NB4 (cell line): ENCODE data around the gene MMRN2.

Experiments
- POLR2A ChIP-seq: IDR thresholded peaks from 2 replicates; pipeline ENCODE4 v1.6.1; 2011; ENCODE audit warnings: mild to moderate bottlenecking; ENCODE audit not compliant: insufficient read length; ENCODE audit errors: extremely low read depth
- TF ChIP-seq, protein P1 (sequence below): IDR thresholded peaks from one replicate; pipeline ENCODE4 v1.5.1; 2012; ENCODE audit warnings: low read depth, low read length
- TF ChIP-seq, protein P2 (sequence below): IDR thresholded peaks from 2 replicates; pipeline ENCODE4 v1.6.1; 2011; ENCODE audit warnings: low read depth, low read length

DNA sequence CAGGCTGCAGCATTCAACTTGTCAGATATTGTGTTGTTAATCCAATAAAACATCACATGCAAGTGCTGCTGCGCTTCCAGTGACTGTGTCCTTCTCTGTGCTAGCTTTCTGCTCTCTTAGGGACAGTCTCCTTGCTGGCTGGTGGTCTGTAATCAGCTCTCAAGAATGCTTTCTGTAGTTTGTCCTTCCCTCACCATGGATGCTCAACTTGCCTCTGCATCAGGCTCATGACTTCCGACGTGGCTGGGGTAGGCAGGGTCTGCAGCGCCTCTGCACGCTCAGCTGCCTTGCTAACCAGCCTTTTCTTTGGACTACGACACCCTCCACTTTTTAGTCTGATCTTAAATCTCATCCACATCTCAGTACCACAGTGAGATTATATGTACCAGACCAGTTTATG is 58.3 kb downstream of the MMRN2 start:
- TF ChIP-seq, protein P1, sequence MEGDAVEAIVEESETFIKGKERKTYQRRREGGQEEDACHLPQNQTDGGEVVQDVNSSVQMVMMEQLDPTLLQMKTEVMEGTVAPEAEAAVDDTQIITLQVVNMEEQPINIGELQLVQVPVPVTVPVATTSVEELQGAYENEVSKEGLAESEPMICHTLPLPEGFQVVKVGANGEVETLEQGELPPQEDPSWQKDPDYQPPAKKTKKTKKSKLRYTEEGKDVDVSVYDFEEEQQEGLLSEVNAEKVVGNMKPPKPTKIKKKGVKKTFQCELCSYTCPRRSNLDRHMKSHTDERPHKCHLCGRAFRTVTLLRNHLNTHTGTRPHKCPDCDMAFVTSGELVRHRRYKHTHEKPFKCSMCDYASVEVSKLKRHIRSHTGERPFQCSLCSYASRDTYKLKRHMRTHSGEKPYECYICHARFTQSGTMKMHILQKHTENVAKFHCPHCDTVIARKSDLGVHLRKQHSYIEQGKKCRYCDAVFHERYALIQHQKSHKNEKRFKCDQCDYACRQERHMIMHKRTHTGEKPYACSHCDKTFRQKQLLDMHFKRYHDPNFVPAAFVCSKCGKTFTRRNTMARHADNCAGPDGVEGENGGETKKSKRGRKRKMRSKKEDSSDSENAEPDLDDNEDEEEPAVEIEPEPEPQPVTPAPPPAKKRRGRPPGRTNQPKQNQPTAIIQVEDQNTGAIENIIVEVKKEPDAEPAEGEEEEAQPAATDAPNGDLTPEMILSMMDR: no peak
- no peak for TF ChIP-seq POLR2A
- TF ChIP-seq, protein P2, sequence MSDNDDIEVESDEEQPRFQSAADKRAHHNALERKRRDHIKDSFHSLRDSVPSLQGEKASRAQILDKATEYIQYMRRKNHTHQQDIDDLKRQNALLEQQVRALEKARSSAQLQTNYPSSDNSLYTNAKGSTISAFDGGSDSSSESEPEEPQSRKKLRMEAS: no peak
